HCT116 (cell line): ENCODE results near the gene ARNT2.

Source experiments
- EZH2 ChIP-seq: fragments of 200-600 bp; sonication (generic); IDR thresholded peaks from 2 replicates; pipeline ENCODE4 v1.6.1; 2017; ENCODE audit warnings: antibody characterized with exemption, mixed run types
- JUND ChIP-seq: IDR thresholded peaks from 2 replicates; pipeline ENCODE4 v1.6.1; 2012
- POLR2A ChIP-seq: IDR thresholded peaks from 2 replicates; pipeline ENCODE4 v1.7.0; 2011; ENCODE audit warnings: borderline replicate concordance; ENCODE audit not compliant: insufficient read depth, insufficient read length; ENCODE audit errors: extremely low read depth
- POLR2AphosphoS5 ChIP-seq: IDR thresholded peaks from 2 replicates; pipeline ENCODE4 v1.6.1; 2011; ENCODE audit warnings: mild to moderate bottlenecking, low read depth, low read length, moderate library complexity
- TF ChIP-seq, protein P1 (sequence below), 3 experiments: fragments of 200-600 bp in 1 of 3; sonication (generic) in 1 of 3; IDR thresholded peaks in 2 of 3; conservative IDR thresholded peaks in 1 of 3; 2 replicates each; pipeline ENCODE4 v1.5.1; 2012 to 2017; ENCODE audit warnings: low read depth in 2 of 3, low read length in 2 of 3, antibody characterized with exemption in 1 of 3, borderline replicate concordance in 1 of 3, control low read depth in 1 of 3, mild to moderate bottlenecking in 1 of 3, mixed read lengths in 1 of 3, mixed run types in 1 of 3, moderate library complexity in 1 of 3; ENCODE audit not compliant: insufficient read depth in 1 of 3

- TF ChIP-seq POLR2AphosphoS5 (no peak), POLR2A (no peak), JUND (no peak), EZH2 (no peak)
- TF ChIP-seq, protein P1, sequence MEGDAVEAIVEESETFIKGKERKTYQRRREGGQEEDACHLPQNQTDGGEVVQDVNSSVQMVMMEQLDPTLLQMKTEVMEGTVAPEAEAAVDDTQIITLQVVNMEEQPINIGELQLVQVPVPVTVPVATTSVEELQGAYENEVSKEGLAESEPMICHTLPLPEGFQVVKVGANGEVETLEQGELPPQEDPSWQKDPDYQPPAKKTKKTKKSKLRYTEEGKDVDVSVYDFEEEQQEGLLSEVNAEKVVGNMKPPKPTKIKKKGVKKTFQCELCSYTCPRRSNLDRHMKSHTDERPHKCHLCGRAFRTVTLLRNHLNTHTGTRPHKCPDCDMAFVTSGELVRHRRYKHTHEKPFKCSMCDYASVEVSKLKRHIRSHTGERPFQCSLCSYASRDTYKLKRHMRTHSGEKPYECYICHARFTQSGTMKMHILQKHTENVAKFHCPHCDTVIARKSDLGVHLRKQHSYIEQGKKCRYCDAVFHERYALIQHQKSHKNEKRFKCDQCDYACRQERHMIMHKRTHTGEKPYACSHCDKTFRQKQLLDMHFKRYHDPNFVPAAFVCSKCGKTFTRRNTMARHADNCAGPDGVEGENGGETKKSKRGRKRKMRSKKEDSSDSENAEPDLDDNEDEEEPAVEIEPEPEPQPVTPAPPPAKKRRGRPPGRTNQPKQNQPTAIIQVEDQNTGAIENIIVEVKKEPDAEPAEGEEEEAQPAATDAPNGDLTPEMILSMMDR (IDR thresholded peaks at IDR 0.05 in 2 of 3, conservative IDR thresholded peaks at IDR 0.05 in 1 of 3; ENCODE audit: borderline replicate concordance in 1 of 3, insufficient read depth in 1 of 3, low read depth in 2 of 3, low read length in 2 of 3) = no peak
Measured at GRCh38 chr15:80471881-80472280, 67.7 kb downstream of the ARNT2 start.
